ELF-1 (cell line): ENCODE results near the gene KCNJ12.
"Not testable (repeated sequence)": the region's sequence is repeated elsewhere in the genome, so short reads cannot be mapped to it uniquely, and the experiment has no call there.

Experiments
- DNase-seq: peaks from one replicate; pipeline ENCODE4 v3.0.0-alpha.2; 2016; ENCODE audit warnings: low read depth, low spot score

KCNJ12 gene

DNA sequence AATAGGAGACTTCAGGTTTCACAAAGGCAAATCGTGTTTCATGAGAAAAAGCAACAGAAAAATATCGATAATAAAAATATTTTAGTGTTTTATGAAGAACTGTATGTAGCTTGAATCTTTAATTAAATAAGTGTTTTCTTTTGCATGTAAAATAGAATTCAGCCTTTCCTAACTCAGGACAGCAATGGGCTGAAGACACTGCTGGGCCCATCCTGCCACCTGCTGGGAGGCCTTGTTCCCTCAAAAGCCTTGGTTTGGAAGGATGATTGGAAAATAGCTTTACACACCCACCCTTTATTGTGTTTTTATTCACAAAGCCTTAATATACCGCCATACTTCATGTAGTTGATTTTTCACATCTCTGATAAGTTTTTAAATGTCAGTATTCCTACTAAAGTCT, 73.7 kb downstream of the KCNJ12 start:
- not testable (repeated sequence) for DNase-seq

- DNase-seq = no peak
These were observed 75.8 kb downstream of the KCNJ12 start for GRCh38 chr17:21451975-21452374.

GRCh38 chr17:21452377-21453143, 76.4 kb downstream of the KCNJ12 start:
- DNase-seq = peak; percentile 84

DNA sequence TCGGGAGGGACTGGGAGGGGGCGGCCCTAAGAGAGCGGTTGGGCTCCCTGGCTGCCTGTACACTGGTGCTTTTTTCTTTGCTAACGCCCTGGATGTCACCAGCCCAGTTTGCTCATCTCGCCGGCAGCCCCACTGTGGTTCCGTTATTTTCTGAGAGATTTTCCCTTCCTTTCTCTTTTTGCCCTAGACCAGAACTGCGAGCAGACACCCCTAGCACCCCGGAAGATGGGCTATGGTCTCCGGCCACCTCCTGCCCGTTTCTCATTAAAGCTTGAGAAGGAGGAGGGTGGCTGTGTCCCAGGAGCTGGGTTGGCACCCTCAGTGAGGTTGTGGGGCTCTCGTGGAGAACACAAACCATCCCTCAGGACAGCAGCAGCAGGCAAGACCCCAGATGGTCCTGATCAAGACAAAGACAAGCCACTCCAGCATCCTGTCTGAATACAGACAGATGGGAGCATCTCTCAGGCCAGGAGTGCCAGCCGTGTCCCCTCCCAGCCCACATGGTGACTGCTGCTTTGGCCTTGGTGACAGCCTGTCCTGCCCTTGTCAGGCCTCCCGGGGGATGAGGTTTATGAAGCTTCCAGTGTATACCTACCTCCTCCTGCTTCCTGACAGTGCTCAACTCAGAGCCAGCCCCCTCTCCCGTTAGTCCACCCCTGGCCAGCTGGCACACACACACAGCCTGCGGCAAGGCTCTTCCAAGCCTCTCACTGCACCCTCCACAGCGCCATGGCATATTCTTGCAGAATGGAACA, 77.2 kb downstream of the KCNJ12 start:
- DNase-seq = no peak

- DNase-seq = not testable (repeated sequence)
These were observed 77.8 kb downstream of the KCNJ12 start for GRCh38 chr17:21454006-21454405.

- no peak for DNase-seq
These were observed 78.3 kb downstream of the KCNJ12 start for GRCh38 chr17:21454441-21454840.

- DNase-seq = no peak
These were observed 79.6 kb downstream of the KCNJ12 start for GRCh38 chr17:21455761-21456160.

DNA sequence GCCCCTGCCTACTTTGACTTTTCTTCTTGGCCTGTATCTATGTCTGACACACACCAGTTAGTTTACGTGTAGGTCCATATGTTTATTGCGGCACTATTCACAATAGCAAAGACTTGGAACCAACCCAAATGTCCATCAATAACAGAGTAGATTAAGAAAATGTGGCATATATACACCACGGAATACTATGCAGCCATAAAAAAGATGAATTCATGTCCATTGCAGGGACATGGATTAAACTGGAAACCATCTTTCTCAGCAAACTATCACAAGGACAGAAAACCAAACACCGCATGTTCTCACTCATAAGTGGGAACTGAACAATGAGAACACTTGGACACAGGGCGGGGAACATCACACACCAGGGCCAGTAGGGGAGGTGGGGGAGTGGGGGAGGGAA, 80.3 kb downstream of the KCNJ12 start:
- not testable (repeated sequence) for DNase-seq

GRCh38 chr17:21457051-21458026, 81.2 kb downstream of the KCNJ12 start:
- peak; percentile 95 for DNase-seq

DNA sequence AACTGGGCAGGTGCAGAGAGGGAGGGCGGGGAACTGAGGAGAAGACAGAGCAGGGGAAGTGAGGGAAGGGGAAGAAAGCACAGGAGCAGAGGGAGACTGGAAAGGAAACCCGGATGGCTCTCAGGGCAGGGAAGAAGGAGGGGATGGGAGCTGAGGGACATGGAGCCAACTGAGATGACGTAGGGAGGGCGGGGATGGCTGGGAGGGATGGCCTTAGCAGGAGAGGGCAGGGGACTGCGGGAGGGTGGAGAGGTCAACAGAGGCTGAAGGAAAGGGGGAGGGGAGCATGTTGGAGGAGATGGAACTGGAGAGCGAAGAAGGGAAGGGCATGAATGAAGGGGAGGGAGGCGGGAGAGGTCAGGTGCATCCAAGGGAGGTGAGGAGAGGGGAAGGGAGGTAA, 81.9 kb downstream of the KCNJ12 start:
- peak; percentile 54 for DNase-seq

- DNase-seq = no peak
These were observed 83.4 kb downstream of the KCNJ12 start for GRCh38 chr17:21459536-21459935.

GRCh38 chr17:21460358-21460757, 84.2 kb downstream of the KCNJ12 start:
- no peak for DNase-seq

DNA sequence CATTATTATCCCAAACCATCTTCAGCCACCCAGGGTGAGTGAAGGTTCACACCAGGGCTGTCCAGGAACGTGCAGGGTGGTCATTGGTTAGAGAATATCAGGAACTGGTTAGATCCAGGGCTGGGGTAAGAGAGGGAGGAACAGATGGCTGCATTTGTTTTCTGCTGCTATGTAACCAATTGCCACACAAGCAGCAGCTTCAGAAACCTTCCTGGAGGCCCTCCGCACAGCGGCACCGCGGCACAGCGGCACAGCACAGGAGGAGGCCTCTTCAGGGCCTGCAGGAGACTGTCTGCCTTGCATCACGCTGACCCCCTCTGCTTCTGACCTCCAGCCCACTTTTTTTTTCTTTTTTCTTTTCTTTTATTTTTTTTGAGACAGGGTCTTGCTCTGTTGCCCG, 86.1 kb downstream of the KCNJ12 start:
- DNase-seq = peak; percentile 24

DNA sequence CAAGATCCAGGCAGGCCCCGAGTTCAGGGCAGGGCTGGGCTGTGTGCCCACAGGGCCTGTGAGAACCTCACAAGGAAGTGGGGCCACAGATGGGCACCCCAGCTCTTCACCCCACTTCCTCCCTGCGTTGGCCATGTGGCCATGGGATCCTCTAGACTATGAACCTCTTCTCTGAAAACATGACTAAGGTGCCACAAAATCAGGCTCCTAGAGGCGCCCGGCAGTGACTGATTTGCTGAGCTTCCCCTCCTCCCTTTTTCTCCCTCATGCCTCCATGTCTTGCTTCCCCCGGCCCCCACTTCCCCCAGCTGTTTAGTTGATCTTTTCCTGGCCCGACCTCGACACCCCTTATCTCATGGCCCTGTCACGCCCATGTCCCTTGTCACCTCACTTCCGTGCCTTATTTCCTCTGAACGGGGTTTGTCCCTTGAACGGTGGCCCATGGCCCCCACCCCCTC, 87.1 kb downstream of the KCNJ12 start:
- no peak for DNase-seq

DNA sequence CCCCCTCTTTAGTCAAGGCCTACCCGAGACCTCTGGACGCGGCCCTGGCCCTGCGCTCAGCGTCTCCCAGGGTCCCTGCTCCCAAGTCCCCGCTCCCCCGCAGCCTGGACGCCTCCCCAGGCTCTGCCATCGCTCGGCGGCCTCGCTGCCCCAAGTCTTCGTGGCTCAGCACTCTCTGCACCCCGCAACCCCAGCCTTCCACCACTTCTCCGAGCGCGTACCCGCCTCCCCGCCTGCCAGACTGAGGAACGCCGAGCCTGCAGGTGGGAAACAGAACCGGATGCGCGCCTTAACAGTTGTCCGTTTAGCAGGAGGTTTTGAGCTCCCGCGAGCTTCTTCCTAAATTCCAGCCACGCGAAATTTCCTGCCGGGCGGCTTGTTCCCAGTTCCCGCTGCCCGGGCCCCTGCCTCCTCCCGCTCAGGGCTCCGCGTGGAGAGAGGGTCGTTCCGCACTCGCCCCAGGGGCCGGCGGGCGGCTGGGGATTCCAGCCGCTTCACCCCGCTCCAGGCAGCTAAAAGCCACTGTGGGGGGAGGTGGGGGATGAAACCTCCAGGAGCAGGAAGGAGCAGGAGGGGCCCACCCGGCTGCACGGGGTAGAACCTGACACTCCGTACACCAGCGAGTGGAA, 87.7 kb downstream of the KCNJ12 start:
- peak; percentile 61 for DNase-seq

DNA sequence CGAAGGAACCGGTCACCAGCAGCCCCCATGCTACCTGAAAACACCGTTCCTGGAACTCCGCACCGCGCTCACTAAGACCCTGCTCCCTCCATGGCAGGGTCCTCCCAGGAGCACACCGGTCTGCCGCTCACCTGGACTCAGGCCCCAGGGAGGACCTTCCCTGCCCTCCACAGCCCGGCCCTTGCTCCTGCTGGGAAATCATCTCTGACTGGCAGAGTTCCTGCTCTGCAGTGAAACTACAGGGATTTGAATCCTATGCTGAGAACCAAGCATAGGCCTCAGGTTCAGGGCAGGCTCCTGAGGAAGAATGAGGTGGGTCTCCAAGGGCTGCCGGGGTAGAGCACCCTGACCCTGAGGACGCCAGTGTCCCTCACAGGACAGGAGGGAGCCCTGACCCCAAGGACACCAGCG, 88.5 kb downstream of the KCNJ12 start:
- peak; percentile 27 for DNase-seq

- no peak for DNase-seq
These were observed 90.4 kb downstream of the KCNJ12 start for GRCh38 chr17:21466550-21466949.

DNA sequence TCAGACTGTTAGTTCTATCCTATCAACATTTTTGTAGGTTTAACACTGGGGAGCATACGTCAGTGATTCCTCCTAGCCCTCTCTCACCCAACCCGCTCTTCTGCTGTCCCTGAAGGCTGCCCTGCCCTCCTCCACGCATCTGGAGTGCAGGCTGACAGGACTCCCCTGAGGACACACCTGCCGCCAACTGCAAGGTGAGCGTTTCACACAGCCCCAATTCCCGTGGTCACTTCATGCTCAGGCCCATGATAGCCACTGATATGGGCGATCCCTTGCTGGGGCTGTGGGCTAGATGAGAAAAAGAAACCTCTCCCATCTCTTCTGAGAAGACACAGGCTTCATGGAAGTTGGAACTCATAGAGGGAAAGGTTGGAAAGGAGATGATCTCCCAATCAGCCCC, 91.0 kb downstream of the KCNJ12 start:
- DNase-seq = no peak

DNA sequence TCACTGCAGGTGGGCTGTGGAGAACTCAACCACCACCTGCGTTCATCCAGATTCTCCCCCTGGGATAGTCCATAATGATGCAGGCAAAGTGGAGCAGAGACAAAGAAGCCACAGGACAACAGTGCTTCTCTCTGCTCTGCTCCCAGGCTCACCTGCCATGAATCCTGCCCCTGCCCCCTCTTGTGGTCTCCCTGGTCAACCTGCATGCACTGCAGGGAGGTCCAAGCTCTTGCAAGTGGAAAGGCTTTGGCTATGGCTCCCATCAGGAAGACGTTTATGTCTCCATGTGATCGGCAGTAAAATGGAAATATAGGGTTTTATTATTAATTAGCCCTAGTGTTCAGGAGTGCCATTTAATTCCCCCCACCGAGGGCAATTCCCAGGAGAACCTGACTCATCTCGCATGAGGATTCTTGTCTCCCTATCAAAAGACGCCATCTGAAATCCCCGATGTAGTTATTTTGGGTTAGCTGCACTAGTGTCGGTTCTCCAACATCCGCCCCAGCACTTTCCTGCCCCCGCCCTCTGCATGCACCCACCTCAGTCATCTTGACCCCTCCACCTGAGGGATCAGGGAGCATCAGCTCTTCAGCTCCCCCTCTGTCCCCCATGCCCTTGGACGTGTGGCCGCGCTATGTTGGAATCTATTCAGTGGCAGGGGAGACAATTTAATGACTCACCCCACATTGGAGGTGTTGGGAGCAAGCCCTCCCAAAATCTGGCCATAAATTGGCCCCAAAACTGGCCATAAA, 91.8 kb downstream of the KCNJ12 start:
- no peak for DNase-seq
